GM19023 (cell line): ENCODE measurements around the gene SLC2A2.
"Not testable (repeated sequence)": the region's sequence is repeated elsewhere in the genome, so short reads cannot be mapped to it uniquely, and the experiment has no call there.

Source experiments
- ATAC-seq: cut with Tn5 transposase; IDR thresholded peaks from one replicate; pipeline ENCODE4 v1.9.1; 2021; ENCODE audit warnings: mild to moderate bottlenecking, moderate library complexity; ENCODE audit not compliant: unreplicated experiment

SLC2A2 gene

GRCh38 chr3:170989100-170989648 lies 37.3 kb downstream of the SLC2A2 start:
- ATAC-seq, result no peak

- ATAC-seq, result no peak
Observed at GRCh38 chr3:170988378-170988777, 38.1 kb downstream of the SLC2A2 start.

- no peak for ATAC-seq
Observed at GRCh38 chr3:170985304-170985703, 41.2 kb downstream of the SLC2A2 start.

GRCh38 chr3:170982733-170983132 lies 43.8 kb downstream of the SLC2A2 start:
- ATAC-seq, result peak; percentile 99

DNA sequence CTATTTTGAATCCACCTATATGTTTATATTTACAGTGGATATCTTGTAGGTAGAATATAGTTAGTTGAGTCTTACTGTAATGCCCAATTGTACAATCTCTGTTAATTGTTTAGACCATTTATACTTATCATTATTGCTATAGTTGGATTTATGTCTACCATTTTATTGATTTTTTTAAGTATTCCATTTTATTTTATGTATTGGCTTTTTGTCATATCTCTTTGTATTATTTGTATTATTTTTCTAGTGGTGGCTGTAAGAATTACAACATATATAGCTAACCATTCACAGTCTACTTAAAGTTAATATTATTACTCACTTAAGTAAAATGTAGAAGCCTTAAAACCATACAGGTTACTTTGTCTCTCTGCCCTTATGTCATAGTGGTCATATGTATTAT lies 46.1 kb downstream of the SLC2A2 start:
- no peak for ATAC-seq

DNA sequence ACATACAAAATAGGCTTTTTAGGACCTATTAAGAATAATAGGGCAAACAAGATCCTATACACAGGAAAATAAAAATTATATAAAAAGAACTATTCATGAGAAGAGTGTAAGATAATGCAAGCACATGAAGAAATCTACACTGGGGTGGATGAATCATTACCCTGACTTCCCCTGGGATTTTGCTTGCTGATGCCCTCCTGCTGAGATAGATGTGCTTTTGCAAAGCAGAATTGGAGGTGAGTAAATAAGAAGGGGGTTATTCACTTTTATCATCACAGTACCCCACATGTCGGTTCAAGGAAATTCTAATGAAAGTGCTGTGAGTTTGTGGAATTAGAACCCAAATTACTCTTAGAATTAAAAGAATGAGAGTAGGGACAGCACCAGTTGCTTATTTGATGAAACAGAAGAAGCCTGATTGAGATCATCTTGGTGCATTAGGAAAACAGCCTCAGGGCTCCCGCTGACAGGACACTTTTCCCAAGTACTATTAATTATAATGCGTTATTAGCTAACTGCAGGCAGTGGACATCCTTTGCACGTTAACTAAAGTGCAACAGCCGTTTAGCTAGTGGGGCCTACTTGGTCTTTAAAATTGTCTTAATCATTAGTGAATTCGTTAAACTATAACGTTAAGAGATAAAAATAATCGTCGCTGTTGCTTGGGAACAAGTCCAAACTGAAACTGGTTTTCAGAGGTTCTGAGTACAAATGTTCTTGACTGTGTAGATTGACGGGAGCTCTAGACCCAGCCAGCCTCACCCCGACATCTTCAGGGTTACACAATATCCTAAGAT lies 48.4 kb downstream of the SLC2A2 start:
- no peak for ATAC-seq

DNA sequence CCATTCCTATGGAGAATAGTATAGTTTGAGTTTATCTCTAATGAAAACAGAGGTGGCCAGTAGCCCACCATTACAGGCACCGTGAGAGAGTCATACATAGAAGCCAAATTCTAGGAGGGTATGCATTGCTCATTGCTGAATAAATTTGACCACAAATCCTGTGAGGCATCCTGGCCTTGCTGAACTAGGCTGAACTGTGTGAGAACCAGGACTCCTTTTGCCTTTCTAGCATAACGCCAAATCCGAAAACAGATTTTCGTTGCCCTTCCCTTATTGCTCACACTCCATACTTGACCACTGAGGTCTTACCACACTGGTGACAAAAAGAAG lies 50.4 kb downstream of the SLC2A2 start:
- ATAC-seq, result no peak

DNA sequence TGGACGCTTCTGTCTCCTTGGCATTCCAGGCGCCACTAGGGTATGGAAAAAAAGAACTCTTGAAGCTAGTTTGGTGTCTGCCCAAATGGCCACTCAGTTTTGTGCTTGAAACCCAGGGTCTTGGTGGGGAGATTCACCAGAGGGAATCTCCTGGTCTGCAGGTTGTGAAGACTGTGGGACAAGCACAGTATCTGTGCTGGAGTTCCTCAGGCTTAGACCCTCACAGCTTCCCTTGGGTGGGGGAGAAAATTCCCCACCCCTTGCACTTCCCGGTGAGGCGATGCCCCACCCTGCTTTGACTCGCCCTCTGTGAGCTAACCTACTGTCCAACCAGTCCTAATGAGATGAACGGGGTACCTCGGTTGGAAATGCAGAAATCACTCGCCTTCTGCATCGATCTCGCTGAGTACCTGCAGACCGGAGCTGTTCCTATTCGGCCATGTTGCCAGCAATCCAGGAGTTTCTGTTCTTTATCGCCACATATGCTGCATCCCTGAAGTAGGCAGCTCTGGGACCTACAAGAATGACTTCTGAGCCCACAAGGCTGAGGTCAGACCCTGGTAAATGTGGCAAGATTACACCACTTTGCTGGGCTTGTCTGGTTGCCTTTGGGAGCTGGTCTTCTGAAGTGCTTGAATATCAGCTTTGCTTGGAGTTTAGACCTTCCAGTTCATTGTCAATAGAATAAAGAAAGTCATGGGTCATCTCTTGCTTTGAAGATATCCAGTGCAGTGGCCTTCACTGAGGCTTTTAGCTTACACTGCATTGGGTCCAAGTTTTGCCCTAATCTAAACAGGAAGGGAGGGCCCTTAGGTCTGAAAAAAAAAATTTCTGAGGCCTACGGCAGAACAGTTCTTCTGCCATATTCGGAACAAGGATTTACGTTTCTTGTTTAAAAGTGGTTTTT lies 51.0 kb downstream of the SLC2A2 start:
- ATAC-seq, result no peak

- ATAC-seq, result no peak
Observed at GRCh38 chr3:170974872-170975271, 51.6 kb downstream of the SLC2A2 start.

DNA sequence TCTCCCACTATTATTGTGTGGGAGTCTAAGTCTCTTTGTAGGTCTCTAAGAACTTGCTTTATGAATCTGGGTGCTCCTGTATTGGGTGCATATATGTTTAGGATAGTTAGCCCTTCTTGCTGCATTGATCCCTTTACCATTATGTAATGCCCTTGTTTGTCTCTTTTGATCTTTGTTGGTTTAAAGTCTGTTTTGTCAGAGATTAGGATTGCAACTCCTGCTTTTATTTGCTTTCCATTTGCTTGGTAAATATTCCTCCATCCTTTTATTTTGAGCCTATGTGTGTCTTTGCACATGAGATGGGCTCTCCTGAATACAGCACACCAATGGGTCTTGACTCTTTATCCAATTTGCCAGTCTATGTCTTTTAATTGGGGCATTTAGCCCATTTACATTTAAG lies 53.6 kb downstream of the SLC2A2 start:
- not testable (repeated sequence) for ATAC-seq

- ATAC-seq, result no peak
Observed at GRCh38 chr3:170967126-170967525, 59.4 kb downstream of the SLC2A2 start.

DNA sequence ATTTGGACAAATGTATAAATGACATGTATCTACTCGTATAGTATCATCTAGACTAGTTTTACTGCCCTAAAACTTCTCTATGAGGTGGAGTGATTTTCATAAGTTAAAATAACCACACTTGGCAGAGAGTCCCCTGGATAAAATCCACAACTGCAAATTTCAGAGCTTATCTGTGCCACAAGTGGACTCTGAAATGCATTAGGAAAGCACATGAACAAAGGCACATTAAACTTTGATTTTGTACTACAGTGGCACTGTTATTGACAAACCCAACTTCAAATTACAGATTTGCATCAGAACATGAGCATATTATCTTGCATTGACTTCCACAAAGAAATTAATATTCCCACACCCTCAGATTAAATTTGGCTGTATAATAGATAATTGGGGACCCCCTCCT lies 60.0 kb downstream of the SLC2A2 start:
- no peak for ATAC-seq

- ATAC-seq, result no peak
Observed at GRCh38 chr3:170962411-170962810, 64.1 kb downstream of the SLC2A2 start.

GRCh38 chr3:170961616-170962400 lies 64.7 kb downstream of the SLC2A2 start:
- ATAC-seq, result no peak

DNA sequence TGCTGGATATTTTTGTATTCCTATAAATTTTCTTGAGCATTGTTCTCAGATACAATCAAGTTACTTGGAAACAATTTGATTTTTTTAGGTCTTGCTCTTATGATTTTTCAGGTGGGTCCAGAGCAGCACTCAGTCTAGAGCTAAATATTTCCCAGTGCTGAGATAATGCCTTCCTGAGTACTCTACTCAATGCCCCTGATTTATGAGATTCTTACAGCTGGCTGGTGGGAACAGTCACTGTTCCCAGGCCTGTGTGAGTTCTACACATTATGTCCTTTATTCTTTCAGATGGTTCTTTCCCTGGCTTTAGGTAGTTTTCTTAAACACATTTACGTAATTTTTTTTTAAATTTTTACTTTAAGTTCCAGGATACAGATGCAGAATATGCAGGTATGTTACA lies 67.1 kb downstream of the SLC2A2 start:
- no peak for ATAC-seq

DNA sequence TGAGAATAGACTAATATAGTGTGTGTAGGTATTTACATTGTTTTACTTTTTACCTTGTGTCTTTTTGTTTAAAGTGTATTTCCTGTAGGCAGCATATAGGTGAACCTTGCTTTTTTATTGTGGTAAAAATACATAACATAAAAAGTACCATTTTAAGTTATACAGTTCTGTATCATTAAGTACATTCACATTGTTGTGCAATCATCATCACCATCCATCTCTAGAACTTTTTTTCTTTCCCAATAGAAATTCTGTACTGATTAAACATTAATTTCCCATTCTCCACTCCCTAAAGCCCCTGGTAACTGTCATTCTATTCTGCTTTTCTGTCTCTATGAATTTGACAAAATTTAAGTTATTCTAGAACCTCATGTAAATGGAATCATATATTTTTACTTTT lies 69.9 kb downstream of the SLC2A2 start:
- no peak for ATAC-seq

- ATAC-seq, result no peak
Observed at GRCh38 chr3:170953736-170954135, 72.8 kb downstream of the SLC2A2 start.

- no peak for ATAC-seq
Observed at GRCh38 chr3:170953229-170953628, 73.3 kb downstream of the SLC2A2 start.

GRCh38 chr3:170949211-170949610 lies 77.3 kb downstream of the SLC2A2 start:
- no peak for ATAC-seq

GRCh38 chr3:170947018-170947769 lies 79.3 kb downstream of the SLC2A2 start:
- ATAC-seq, result no peak
